ENCODE data around the gene TNNI3K.
A peak's percentile ranks its signal among the peaks of the same experiment; 100 is the strongest.

Gene TNNI3K

GRCh38 chr1:74481607-74482006, 246.4 kb downstream of the TNNI3K start:
- no peak for FAIRE-seq

DNA sequence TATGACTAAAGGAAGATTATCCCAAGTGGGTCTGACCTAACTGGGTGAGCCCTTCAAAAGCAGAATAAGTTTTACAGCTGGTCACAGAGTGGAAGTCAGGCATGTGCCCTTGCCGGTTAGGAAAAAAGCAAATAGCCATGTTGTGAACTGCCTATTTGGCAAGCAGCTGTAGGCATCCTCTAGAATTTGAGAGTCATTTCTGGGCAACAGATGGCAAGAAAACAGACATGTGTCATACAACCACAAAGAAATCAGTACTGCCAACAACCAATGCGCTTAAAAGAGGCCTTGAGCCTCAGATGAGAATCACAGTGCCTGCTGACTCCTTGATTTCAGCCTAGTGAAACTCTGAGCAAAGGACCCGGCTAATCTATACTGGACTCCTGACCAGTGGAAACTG, 250.4 kb downstream of the TNNI3K start:
- no peak for FAIRE-seq
- TF ChIP-seq POLR2AphosphoS5 (IDR thresholded peaks at IDR 0.05; ENCODE audit: low read depth, low read length) (no peak), TAF1 (IDR thresholded peaks at IDR 0.05; ENCODE audit: borderline replicate concordance, low read depth, low read length) (no peak), POLR2A (IDR thresholded peaks at IDR 0.05; ENCODE audit: low read depth, low read length) (no peak)

More at GRCh38 chr1:74481607-74482006, 246.4 kb downstream of the TNNI3K start:
- DNase-seq (ENCODE audit: insufficient read length), result no peak
- no peak for TF ChIP-seq POLR2AphosphoS5 (IDR thresholded peaks at IDR 0.05; ENCODE audit: low read depth, low read length)
- no peak for TF ChIP-seq POLR2A (IDR thresholded peaks at IDR 0.05; ENCODE audit: low read depth, low read length)
- no peak for TF ChIP-seq TAF1 (IDR thresholded peaks at IDR 0.05; ENCODE audit: borderline replicate concordance, low read depth, low read length)

GRCh38 chr1:74486036-74486435, 250.8 kb downstream of the TNNI3K start:
- TF ChIP-seq TAF1 (IDR thresholded peaks at IDR 0.05; ENCODE audit: borderline replicate concordance, low read depth, low read length) (no peak), POLR2AphosphoS5 (IDR thresholded peaks at IDR 0.05; ENCODE audit: low read depth, low read length) (no peak), POLR2A (IDR thresholded peaks at IDR 0.05; ENCODE audit: low read depth, low read length) (no peak)
- FAIRE-seq (no peak), DNase-seq (ENCODE audit: insufficient read length) (no peak)

More for the DNA sequence above, 250.4 kb downstream of the TNNI3K start:
- no peak for DNase-seq (ENCODE audit: insufficient read length)

DNA sequence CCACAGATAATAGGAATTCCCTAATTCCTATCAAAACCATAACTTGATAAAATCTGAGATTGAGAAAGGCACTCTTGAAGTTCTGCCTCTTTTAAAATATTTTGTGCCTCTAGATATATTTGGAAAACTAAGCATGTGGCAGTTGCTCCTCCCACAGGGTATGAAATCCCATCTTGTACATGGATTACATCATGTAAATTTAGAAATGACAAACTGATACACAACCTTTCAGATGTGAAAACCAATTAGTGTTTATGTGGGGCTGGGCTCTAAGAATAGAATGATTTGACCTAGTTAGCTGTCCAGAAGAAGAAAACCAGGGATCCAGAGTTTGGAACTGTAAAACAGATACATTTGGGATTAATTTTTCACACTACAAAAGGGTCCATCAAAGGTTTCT, 261.5 kb downstream of the TNNI3K start:
- no peak for DNase-seq (ENCODE audit: insufficient read length)
- FAIRE-seq, result no peak
- no peak for TF ChIP-seq POLR2A (IDR thresholded peaks at IDR 0.05; ENCODE audit: low read depth, low read length)
- TF ChIP-seq TAF1 (IDR thresholded peaks at IDR 0.05; ENCODE audit: borderline replicate concordance, low read depth, low read length), result no peak
- TF ChIP-seq POLR2AphosphoS5 (IDR thresholded peaks at IDR 0.05; ENCODE audit: low read depth, low read length), result no peak

- FAIRE-seq (no peak), DNase-seq (ENCODE audit: insufficient read length) (no peak)
- TF ChIP-seq TAF1 (IDR thresholded peaks at IDR 0.05; ENCODE audit: borderline replicate concordance, low read depth, low read length) (no peak), POLR2A (IDR thresholded peaks at IDR 0.05; ENCODE audit: low read depth, low read length) (no peak), POLR2AphosphoS5 (IDR thresholded peaks at IDR 0.05; ENCODE audit: low read depth, low read length) (no peak)
Observed at GRCh38 chr1:74498901-74499300, 263.7 kb downstream of the TNNI3K start.

DNA sequence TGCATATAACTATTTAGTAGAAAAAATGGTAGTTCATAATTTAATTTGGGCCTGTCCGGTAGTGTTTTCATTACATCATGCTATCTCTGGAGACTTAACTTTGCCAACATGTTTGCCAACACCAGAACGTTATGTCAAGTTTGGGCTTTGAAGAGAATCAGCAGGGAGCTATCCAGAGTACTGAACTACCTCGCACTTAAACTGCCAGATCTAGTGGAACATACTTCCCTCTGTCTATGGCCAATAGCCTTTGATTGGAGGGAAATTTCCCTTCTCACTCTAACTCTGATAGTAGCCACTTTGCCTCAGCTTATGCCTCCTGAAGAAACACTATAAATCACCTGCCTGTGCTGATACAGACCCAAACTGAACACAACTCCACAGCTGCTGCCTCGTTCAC, 267.2 kb downstream of the TNNI3K start:
- TF ChIP-seq POLR2A (IDR thresholded peaks at IDR 0.05; ENCODE audit: low read depth, low read length), result no peak
- TF ChIP-seq POLR2AphosphoS5 (IDR thresholded peaks at IDR 0.05; ENCODE audit: low read depth, low read length), result no peak
- TF ChIP-seq TAF1 (IDR thresholded peaks at IDR 0.05; ENCODE audit: borderline replicate concordance, low read depth, low read length), result no peak
- FAIRE-seq (no peak), DNase-seq (ENCODE audit: insufficient read length) (no peak)

DNA sequence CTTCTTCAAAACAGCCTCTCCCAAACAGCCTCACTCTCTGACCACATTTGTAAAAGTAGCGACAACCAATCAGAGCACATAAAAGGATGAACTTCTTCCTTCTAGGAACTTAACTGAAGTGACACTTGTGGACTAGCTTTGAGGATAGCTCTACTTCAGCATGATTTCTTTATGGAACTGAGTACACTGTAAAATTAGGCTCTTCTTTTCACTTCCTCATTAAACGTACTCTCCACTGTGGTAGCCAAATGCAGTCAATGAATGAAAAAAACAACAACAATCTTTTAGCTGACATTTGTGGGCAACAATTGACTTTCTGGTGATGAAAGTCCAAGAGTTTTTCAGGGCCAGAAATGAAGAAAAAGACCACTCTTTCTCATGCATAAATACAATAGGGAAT, 267.7 kb downstream of the TNNI3K start:
- no peak for TF ChIP-seq POLR2AphosphoS5 (IDR thresholded peaks at IDR 0.05; ENCODE audit: low read depth, low read length)
- FAIRE-seq, result peak; percentile 66

DNA sequence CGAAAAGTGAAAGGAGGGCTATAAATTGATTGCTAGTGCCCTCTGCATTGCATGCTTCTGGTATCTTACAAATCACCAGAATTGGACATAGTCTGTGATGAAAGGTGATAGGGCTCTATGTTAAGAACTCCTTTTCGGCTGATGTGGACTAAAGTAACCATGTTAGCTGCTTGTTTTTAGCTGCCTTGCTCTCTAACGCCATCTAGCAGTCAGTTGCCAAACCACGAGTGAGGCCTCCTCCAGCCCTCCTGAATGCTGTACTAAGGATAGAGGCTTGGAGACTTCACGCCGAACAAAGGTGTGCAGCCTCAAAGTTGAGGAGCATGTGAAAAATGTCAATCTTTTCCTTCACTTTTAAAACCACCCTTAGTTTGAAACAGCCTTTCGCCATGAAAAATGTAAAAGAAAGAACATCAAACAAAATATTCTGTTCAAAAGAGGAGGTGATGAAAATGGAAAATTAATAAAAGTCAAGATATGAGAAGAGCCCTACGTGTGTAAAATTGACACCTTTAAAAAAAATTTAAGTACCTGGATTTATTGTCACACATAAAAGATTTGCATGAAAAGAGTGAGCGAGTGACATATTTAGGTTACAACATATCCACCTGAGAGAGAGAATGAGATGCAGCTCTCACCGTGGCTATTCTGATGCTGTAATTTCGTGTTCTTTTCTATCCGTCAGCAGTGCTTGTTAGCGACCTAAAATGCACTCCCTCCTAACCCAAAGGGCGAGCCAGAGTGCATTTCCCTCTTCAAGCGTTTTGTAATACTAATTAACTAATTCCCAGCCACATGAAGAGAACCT, 269.1 kb downstream of the TNNI3K start:
- peak; percentile 56 for FAIRE-seq
- DNase-seq (ENCODE audit: insufficient read length), result peak; percentile 7
- TF ChIP-seq POLR2AphosphoS5 (IDR thresholded peaks at IDR 0.05; ENCODE audit: low read depth, low read length) (no peak), POLR2A (IDR thresholded peaks at IDR 0.05; ENCODE audit: low read depth, low read length) (no peak), TAF1 (IDR thresholded peaks at IDR 0.05; ENCODE audit: borderline replicate concordance, low read depth, low read length) (no peak)

More for the DNA sequence above, 267.7 kb downstream of the TNNI3K start:
- DNase-seq (ENCODE audit: insufficient read length), result no peak

DNA sequence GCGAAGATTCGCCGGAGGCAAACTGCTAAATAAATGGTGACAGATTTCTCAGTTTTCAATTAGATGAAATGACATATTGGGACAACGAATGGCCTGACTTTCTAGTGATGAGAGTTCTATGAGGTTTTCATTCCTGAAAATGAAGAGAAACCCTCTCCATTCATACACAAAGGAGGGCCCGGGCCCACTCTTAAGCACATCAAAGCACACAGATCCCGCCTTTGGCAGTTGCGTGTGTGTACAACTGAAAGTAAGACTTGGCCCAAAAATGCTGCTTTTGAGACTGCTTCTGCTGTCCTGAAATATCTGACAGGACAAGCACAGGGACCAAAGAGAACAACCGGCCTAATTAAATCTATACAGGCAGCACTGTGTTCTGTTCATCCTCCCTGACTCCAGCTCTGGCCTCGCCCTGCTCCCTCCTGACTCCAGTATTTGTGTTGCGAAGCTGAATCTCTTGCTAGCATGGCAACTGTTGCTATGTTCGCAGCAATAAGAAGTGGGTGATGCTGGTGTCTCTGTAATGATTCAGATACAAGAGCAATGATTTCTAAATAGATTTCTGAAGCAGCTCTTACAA, 269.8 kb downstream of the TNNI3K start:
- DNase-seq (ENCODE audit: insufficient read length), result no peak
- no peak for FAIRE-seq
- TF ChIP-seq POLR2A (IDR thresholded peaks at IDR 0.05; ENCODE audit: low read depth, low read length) (no peak), TAF1 (IDR thresholded peaks at IDR 0.05; ENCODE audit: borderline replicate concordance, low read depth, low read length) (no peak), POLR2AphosphoS5 (IDR thresholded peaks at IDR 0.05; ENCODE audit: low read depth, low read length) (no peak)

GRCh38 chr1:74505928-74506710, 270.9 kb downstream of the TNNI3K start:
- no peak for TF ChIP-seq TAF1 (IDR thresholded peaks at IDR 0.05; ENCODE audit: borderline replicate concordance, low read depth, low read length)
- TF ChIP-seq POLR2A (IDR thresholded peaks at IDR 0.05; ENCODE audit: low read depth, low read length), result no peak
- no peak for TF ChIP-seq POLR2AphosphoS5 (IDR thresholded peaks at IDR 0.05; ENCODE audit: low read depth, low read length)
- no peak for FAIRE-seq
- no peak for DNase-seq (ENCODE audit: insufficient read length)

DNA sequence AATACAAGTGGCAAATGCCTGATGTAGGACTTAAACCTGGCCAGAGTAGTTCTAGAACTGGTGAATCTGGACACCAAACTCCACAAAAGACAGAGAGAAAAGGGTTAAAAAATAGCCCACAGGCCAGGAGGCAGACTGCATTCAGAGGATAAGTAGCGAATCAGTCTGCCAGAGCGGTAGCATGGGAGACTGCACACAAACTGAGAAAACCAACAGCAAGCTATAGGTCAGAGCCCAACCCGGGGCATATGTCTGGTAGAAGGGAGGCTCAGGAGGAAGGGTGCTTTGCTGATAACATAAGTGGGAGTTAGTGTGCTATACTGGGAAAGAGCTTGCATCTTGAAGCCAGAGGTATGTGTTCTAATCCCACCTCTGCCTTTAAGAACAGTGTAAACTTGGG, 273.3 kb downstream of the TNNI3K start:
- FAIRE-seq, result no peak
- no peak for DNase-seq (ENCODE audit: insufficient read length)
- TF ChIP-seq POLR2AphosphoS5 (IDR thresholded peaks at IDR 0.05; ENCODE audit: low read depth, low read length), result no peak
- TF ChIP-seq TAF1 (IDR thresholded peaks at IDR 0.05; ENCODE audit: borderline replicate concordance, low read depth, low read length), result no peak
- no peak for TF ChIP-seq POLR2A (IDR thresholded peaks at IDR 0.05; ENCODE audit: low read depth, low read length)
